Upper lobe of left lung (tissue), 4 donors: Measurements from ENCODE around the gene POLDIP3.

Experiments
- CTCF ChIP-seq, 6 experiments: fragments of 450-650 bp in 4 of 6; fragments of 200-600 bp in 2 of 6; sonication (generic) in 2 of 6; IDR thresholded peaks; one replicate each; pipeline ENCODE4 v1.5.1; 2016 to 2019; ENCODE audit warnings: antibody characterized with exemption in 6 of 6
- EP300 ChIP-seq, 4 donors: sonication (generic); formaldehyde crosslinking; IDR thresholded peaks; one replicate each; pipeline ENCODE4 v1.5.1; 2017; ENCODE audit warnings: antibody characterized with exemption in 4 of 4, control low read depth in 2 of 4
- POLR2A ChIP-seq, 4 donors: fragments of 450-650 bp; IDR thresholded peaks; one replicate each; pipeline ENCODE4 v1.5.1; 2016 to 2017; ENCODE audit warnings: antibody characterized with exemption in 4 of 4, mild to moderate bottlenecking in 2 of 4
- POLR2AphosphoS5 ChIP-seq, 2 donors: sonication (generic); formaldehyde crosslinking; IDR thresholded peaks; one replicate each; pipeline ENCODE4 v1.5.1; 2017; ENCODE audit warnings: antibody characterized with exemption in 2 of 2

- TF ChIP-seq CTCF (IDR thresholded peaks at IDR 0.05) (no peak), POLR2A (IDR thresholded peaks at IDR 0.05) (no peak), POLR2AphosphoS5 (IDR thresholded peaks at IDR 0.05) (no peak), EP300 (IDR thresholded peaks at IDR 0.05) (no peak)
Observed at GRCh38 chr22:42544686-42545085, 70.0 kb downstream of the POLDIP3 start.
